ENCODE measurements around the gene ZNF536. TPM values are rescaled to one million over a fixed set of nuclear protein-coding genes. Genes with fewer than 3 reads are reported as not detected.
"Not testable (repeated sequence)": the region's sequence is repeated elsewhere in the genome, so short reads cannot be mapped to it uniquely, and the experiment has no call there.

Gene ZNF536
- total RNA-seq, 1 experiment from 2014 or later: 0.05 TPM

GRCh38 chr19:30444686-30445232, 72.6 kb downstream of the ZNF536 start:
- no peaks in the 10 kb centered on the region for H3K9me3 ChIP-seq (ENCODE audit: control insufficient read depth, insufficient read depth, low read depth, low read length)
- intact Hi-C loops (cut with micrococcal nuclease; ENCODE audit: unreplicated experiment) (no loop called here), in situ Hi-C loops (cut with HindIII; ENCODE audit: low pct_unique_long_range_greater_than_20kb, low sequenced_read_pairs) (no loop called here)
- BruUV-seq (replicated peaks): no TSS peak
- CTCF ChIA-PET: no interaction called here
- no peak for DNase-seq (ENCODE audit: low read depth, low spot score)
- ATAC-seq: no peak
- no peak overlapping the region for H3K4me3 ChIP-seq (ENCODE audit: low read depth in 2 of 2, low read length in 2 of 2)
- H3K27me3 ChIP-seq (ENCODE audit: control insufficient read depth, insufficient read depth, low read length): peaks cover 31% of the 10 kb centered on the region
- TF ChIP-seq POLR2AphosphoS5 (IDR thresholded peaks at IDR 0.05; ENCODE audit: low read depth, low read length) (no peak), REST (IDR thresholded peaks at IDR 0.05; ENCODE audit: insufficient read depth in 1 of 2, low read depth in 2 of 2, low read length in 1 of 2) (no peak), SIN3A (IDR thresholded peaks at IDR 0.05; ENCODE audit: borderline replicate concordance, insufficient read depth, low read depth, low read length) (no peak), CTCF (IDR thresholded peaks at IDR 0.05) (no peak), TCF7L2 (IDR thresholded peaks at IDR 0.05; ENCODE audit: low read depth, low read length) (no peak)
- POLR2A ChIA-PET: no interaction called here
- H3K36me3 ChIP-seq (ENCODE audit: control insufficient read depth, insufficient read depth, low read length): no peaks in the 10 kb centered on the region
- no peak overlapping the region for H3K27ac ChIP-seq (ENCODE audit: low read length)
- H3K4me1 ChIP-seq (ENCODE audit: control insufficient read depth, insufficient read depth, low read length): no peaks in the 10 kb centered on the region

GRCh38 chr19:30445385-30445784, 73.2 kb downstream of the ZNF536 start:
- POLR2A ChIA-PET: no interaction called here
- Histone ChIP-seq H3K9me3 (ENCODE audit: control insufficient read depth, insufficient read depth, low read depth, low read length) (no peaks in the 10 kb centered on the region), H3K27me3 (ENCODE audit: control insufficient read depth, insufficient read depth, low read length) (peaks cover 31% of the 10 kb centered on the region), H3K4me3 (ENCODE audit: low read depth in 2 of 2, low read length in 2 of 2) (no peak overlapping the region), H3K36me3 (ENCODE audit: control insufficient read depth, insufficient read depth, low read length) (no peaks in the 10 kb centered on the region), H3K27ac (ENCODE audit: low read length) (no peak overlapping the region), H3K4me1 (ENCODE audit: control insufficient read depth, insufficient read depth, low read length) (no peaks in the 10 kb centered on the region)
- CTCF ChIA-PET: no interaction called here
- no peak for TF ChIP-seq REST (IDR thresholded peaks at IDR 0.05; ENCODE audit: insufficient read depth in 1 of 2, low read depth in 2 of 2, low read length in 1 of 2)
- TF ChIP-seq TCF7L2 (IDR thresholded peaks at IDR 0.05; ENCODE audit: low read depth, low read length): no peak
- TF ChIP-seq POLR2AphosphoS5 (IDR thresholded peaks at IDR 0.05; ENCODE audit: low read depth, low read length): no peak
- no peak for TF ChIP-seq SIN3A (IDR thresholded peaks at IDR 0.05; ENCODE audit: borderline replicate concordance, insufficient read depth, low read depth, low read length)
- TF ChIP-seq CTCF (IDR thresholded peaks at IDR 0.05): no peak
- in situ Hi-C loops (cut with HindIII; ENCODE audit: low pct_unique_long_range_greater_than_20kb, low sequenced_read_pairs): no loop called here
- no peak for DNase-seq (ENCODE audit: low read depth, low spot score)
- intact Hi-C loops (cut with micrococcal nuclease; ENCODE audit: unreplicated experiment): no loop called here
- BruUV-seq (replicated peaks): no TSS peak
- ATAC-seq: no peak

- POLR2A ChIA-PET: not testable (repeated sequence)
Measured at GRCh38 chr19:30446120-30446519, 73.9 kb downstream of the ZNF536 start.

More at GRCh38 chr19:30446120-30446519, 73.9 kb downstream of the ZNF536 start:
- CTCF ChIA-PET; H3K4me1 ChIP-seq (ENCODE audit: control insufficient read depth, insufficient read depth, low read length); H3K4me3 ChIP-seq (ENCODE audit: low read depth in 2 of 2, low read length in 2 of 2); intact Hi-C loops (cut with micrococcal nuclease; ENCODE audit: unreplicated experiment); DNase-seq (ENCODE audit: low read depth, low spot score); H3K9me3 ChIP-seq (ENCODE audit: control insufficient read depth, insufficient read depth, low read depth, low read length); ATAC-seq; in situ Hi-C loops (cut with HindIII; ENCODE audit: low pct_unique_long_range_greater_than_20kb, low sequenced_read_pairs); H3K36me3 ChIP-seq (ENCODE audit: control insufficient read depth, insufficient read depth, low read length); BruUV-seq (replicated peaks); H3K27ac ChIP-seq (ENCODE audit: low read length): not testable (repeated sequence)
- peaks cover 31% of the 10 kb centered on the region for H3K27me3 ChIP-seq (ENCODE audit: control insufficient read depth, insufficient read depth, low read length)
